AG10803 (cell line): ENCODE measurements around the gene TRIM3.

Source experiments
- DNase-seq: peaks from one replicate; pipeline ENCODE4 v3.0.0; 2010; ENCODE audit warnings: low read depth
- H3K4me3 ChIP-seq: 2 replicates; pipeline ENCODE4 v1.5.1; 2011; ENCODE audit warnings: mild to moderate bottlenecking, low read length, control low read depth
- TF ChIP-seq, protein P1 (sequence below): conservative IDR thresholded peaks from 2 replicates; pipeline ENCODE4 v1.5.1; 2011; ENCODE audit warnings: mild to moderate bottlenecking, low read length, control low read depth, inconsistent platforms

TRIM3 gene

DNA sequence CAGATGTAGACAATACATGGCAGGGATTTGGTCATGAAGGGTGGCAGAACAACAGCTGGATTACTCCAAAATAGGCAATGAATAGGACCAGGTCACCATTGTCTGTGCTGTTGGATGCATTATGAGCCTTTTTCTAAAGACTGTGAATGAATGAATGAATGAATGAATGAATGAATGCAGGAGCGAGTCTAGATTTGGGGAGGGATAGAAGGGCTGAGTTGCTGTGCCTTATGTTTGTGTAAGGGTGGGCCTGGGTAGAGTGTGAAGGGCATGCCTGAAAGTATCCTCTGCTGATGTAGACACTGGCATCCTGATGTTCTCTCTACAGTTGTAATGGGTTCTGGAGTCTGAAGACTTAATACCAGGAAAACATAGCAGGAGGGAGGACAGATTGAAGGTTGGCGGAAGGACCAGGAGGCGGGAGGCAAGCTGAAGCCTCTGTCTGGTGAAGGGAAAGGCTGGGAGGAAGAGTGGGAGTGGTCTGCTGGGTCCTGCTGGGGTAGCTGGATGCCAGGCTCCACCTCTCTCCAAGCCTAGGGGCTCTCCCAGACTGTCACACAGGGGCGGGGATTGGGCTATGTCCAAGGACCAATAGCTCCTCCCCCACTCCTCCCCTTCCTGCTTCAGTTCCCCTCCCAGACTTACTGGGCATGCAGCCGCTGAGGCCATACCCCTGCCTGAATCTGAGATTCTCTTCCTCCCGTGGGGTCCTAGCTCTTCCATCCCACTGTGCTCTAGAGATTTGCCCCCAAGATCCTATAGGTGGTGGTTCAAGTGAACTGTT is 4.8 kb downstream of the TRIM3 start:
- peak; percentile 51 for DNase-seq
- TF ChIP-seq, protein P1, sequence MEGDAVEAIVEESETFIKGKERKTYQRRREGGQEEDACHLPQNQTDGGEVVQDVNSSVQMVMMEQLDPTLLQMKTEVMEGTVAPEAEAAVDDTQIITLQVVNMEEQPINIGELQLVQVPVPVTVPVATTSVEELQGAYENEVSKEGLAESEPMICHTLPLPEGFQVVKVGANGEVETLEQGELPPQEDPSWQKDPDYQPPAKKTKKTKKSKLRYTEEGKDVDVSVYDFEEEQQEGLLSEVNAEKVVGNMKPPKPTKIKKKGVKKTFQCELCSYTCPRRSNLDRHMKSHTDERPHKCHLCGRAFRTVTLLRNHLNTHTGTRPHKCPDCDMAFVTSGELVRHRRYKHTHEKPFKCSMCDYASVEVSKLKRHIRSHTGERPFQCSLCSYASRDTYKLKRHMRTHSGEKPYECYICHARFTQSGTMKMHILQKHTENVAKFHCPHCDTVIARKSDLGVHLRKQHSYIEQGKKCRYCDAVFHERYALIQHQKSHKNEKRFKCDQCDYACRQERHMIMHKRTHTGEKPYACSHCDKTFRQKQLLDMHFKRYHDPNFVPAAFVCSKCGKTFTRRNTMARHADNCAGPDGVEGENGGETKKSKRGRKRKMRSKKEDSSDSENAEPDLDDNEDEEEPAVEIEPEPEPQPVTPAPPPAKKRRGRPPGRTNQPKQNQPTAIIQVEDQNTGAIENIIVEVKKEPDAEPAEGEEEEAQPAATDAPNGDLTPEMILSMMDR: no peak
- no peak overlapping the region for H3K4me3 ChIP-seq

DNA sequence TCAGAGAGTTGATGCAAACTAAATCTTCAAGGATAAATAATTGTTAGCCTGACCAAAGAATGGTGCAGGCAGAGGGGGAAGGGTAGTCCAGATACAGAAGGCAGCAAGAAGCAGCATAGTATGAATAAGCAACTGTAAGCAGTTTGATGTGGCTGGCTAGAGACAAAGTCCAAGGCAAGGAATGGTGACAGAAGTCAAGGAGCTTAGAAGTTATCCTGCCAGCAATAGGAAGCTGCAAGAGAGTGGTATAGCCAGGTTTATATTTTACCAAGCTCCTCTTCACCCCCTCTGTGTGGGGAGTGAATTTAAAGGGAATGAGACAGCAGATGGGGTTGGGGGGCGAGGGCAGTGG is 14.7 kb downstream of the TRIM3 start:
- H3K4me3 ChIP-seq: no peak overlapping the region
- DNase-seq: no peak
- TF ChIP-seq, protein P1: no peak

DNA sequence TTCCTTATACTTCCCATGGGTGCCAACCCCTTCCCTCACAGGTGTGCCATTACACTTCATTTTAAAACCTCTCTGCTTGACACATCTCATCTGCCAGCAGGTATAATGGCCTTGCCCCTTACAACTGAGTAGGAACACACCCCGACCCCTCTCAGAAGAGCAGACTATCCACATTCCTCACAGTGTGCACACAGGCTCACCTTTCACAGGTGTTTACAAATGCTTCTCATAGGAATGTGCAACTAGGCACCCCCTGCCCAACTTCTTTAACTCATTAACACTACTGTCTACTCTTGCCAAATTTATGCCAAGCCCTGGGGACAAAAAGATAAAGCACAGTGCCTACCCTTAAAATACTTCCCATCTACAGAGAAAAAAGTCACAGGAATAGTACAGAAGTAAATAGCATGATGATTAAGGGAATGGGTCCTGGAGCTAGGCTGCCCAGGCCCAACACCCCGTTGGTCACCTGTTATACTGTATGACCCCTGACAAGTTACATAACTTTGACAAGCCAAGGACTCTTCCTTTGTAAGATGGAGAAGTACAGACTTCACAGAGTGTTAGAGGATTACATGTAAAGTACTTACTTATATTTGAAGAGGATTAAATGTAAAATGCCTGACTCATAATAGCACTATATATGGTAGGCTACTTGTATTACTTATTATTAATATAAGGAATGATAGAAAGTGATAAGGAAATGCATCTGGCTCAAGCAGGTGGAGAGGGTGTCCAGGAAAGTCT is 15.2 kb downstream of the TRIM3 start:
- DNase-seq: no peak
- no peak overlapping the region for H3K4me3 ChIP-seq
- TF ChIP-seq, protein P1: no peak

DNA sequence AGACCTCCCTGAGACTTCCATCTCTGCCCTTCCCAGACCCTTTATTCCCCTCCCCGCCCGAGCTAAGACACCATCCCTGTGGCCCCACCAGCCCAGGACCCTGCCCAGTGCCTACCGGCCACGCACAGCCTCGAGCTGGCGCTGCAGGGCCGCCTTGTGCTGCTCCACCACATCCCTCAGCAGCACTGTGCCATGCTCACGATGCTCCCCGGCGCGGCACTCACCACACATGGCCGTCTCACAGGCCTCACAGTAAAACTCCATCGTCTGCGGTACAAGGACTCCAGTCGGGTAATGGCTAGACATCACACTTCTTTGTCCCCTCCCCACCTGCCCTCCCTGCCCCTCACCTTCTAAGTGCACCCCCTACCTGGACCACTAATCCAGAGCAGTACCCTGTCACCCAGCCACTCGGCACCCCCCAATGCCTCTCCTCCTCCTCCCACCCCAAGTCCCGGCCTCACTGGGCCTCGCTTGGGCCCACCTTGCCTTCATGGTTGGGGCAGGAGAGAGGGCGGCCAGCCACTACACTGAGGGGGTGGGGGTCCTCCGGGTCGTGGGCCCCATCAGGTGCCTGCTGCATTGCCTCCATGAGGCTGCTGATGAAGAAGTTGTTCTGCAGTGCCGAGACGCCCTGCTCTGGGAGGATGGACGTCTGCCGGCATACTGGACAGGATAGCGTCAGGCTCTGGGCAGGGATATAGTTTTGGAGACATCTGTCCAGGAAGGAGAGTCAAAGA is 16.0 kb downstream of the TRIM3 start:
- no peak for DNase-seq
- TF ChIP-seq, protein P1: no peak
- H3K4me3 ChIP-seq: no peak overlapping the region

DNA sequence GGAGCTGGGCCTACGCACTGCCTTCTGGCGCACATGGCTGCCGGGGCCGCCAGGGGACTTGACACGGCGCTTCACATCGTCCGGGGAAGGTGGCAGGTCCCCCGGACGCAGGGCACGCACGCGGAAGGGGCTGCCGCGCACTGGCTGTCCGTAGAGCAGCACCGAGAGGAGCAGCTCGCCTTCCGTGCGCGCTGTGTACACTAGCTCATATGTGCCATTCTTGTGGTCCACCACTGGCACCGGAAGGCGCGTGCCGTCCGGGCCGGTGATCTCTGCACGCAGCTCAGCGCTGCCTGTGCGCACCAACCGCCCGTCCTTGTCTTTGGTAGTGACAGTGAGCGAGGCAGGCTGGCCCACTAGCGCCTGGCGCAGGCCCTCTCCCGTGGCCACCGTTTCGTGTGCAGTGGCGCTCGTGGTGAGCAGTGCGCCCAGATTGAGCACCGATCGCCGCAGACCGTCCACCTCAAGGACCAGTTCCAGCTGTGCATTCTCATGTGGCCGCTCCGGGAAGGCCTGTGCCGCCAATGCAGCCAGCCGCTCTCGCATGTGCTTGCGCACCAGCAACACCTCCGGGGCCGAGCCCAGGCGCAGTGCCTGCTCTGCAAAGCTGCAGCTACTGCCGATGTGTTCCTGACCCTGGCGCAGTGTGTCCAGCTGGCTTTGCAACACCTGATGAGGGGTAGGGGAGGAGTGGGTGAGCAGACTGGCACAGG is 17.2 kb downstream of the TRIM3 start:
- no peak for DNase-seq
- no peak overlapping the region for H3K4me3 ChIP-seq
- TF ChIP-seq, protein P1: no peak

DNA sequence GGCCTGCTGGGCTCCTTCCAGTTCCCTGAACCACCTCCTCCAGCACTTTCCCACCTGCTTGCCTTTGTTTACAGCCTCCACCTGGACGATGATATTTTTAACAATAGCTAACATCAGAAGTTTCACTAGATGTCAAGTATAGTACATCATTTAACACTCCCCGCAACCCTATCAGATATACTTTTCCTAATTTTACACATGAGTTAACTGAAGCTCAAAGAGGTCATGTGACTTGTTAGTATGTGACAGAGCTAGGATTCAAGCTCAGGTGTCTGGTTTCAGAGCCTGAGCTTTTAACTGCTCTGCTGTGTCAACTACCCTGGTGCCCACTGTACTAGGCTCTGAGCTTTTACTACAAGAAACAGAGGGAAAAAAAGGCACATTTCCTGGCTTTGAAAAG is 18.7 kb downstream of the TRIM3 start:
- TF ChIP-seq, protein P1: no peak
- H3K4me3 ChIP-seq: no peak overlapping the region
- DNase-seq: no peak
